HepG2 (cell line): ENCODE results near the gene CRAT. TPM values are rescaled to one million over a fixed set of nuclear protein-coding genes. Genes with fewer than 3 reads are reported as not detected.
A peak's percentile ranks its signal among the peaks of the same experiment; 100 is the strongest.

Experiments
- ARHGAP35 ChIP-seq: sonication (generic); formaldehyde crosslinking; IDR thresholded peaks from 2 replicates; pipeline ENCODE4 v1.9.0; 2022; ENCODE audit warnings: mild to moderate bottlenecking, inconsistent platforms, moderate library complexity, missing genetic modification reagents, borderline replicate concordance
- ARID5B ChIP-seq: IDR thresholded peaks from 2 replicates; pipeline ENCODE4 v1.4.0; 2020; ENCODE audit warnings: mild to moderate bottlenecking, missing genetic modification reagents
- ATF5 ChIP-seq: sonication (generic); formaldehyde crosslinking; IDR thresholded peaks from 2 replicates; pipeline ENCODE4 v1.4.0; 2020; ENCODE audit warnings: mild to moderate bottlenecking, low read depth, missing genetic modification reagents
- CENPT ChIP-seq: sonication (generic); formaldehyde crosslinking; IDR thresholded peaks from 2 replicates; pipeline ENCODE4 v1.8.0; 2022; ENCODE audit warnings: low read depth, mild to moderate bottlenecking, moderate library complexity, missing genetic modification reagents
- GATA4 ChIP-seq: sonication (generic); IDR thresholded peaks from 2 replicates; pipeline ENCODE4 v1.6.1; 2016; ENCODE audit warnings: antibody characterized with exemption, low read depth, borderline replicate concordance
- HMGXB3 ChIP-seq: sonication (generic); formaldehyde crosslinking; IDR thresholded peaks from 2 replicates; pipeline ENCODE4 v1.4.0; 2020; ENCODE audit warnings: missing genetic modification reagents, borderline replicate concordance
- KLF15 ChIP-seq: sonication (generic); formaldehyde crosslinking; IDR thresholded peaks from 2 replicates; pipeline ENCODE4 v1.8.1; 2023; ENCODE audit warnings: borderline replicate concordance, mild to moderate bottlenecking, inconsistent platforms, missing genetic modification reagents, mixed read lengths
- NR3C1 ChIP-seq: sonication (generic); formaldehyde crosslinking; IDR thresholded peaks from 2 replicates; pipeline ENCODE4 v1.4.0; 2020; ENCODE audit warnings: missing genetic modification reagents
- RAD21 ChIP-seq: fragments of 450-650 bp; formaldehyde crosslinking; IDR thresholded peaks from 2 replicates; pipeline ENCODE4 v1.5.0; 2020; ENCODE audit warnings: mild to moderate bottlenecking
- RARA ChIP-seq: IDR thresholded peaks from 2 replicates; pipeline ENCODE4 v1.6.1; 2016; ENCODE audit warnings: missing genetic modification reagents, missing compliant biosample characterization
- RCOR2 ChIP-seq: IDR thresholded peaks from 2 replicates; pipeline ENCODE4 v1.6.1; 2016; ENCODE audit warnings: missing biosample characterization, missing genetic modification reagents
- ZBTB20 ChIP-seq: sonication (generic); formaldehyde crosslinking; IDR thresholded peaks from 2 replicates; pipeline ENCODE4 v1.8.1; 2023; ENCODE audit warnings: missing genetic modification reagents, low read depth, mild to moderate bottlenecking, borderline replicate concordance
- ZNF180 ChIP-seq: sonication (generic); formaldehyde crosslinking; IDR thresholded peaks from 2 replicates; pipeline ENCODE4 v1.4.0; 2020; ENCODE audit warnings: low read depth, missing genetic modification reagents, borderline replicate concordance
- ZNF225 ChIP-seq: sonication (generic); formaldehyde crosslinking; IDR thresholded peaks from 2 replicates; pipeline ENCODE4 v1.4.0; 2020; ENCODE audit warnings: mild to moderate bottlenecking, missing genetic modification reagents
- ZNF362 ChIP-seq: sonication (generic); formaldehyde crosslinking; IDR thresholded peaks from 2 replicates; pipeline ENCODE4 v1.4.0; 2020; ENCODE audit warnings: missing genetic modification reagents, mild to moderate bottlenecking, borderline replicate concordance
- ZNF484 ChIP-seq: sonication (generic); formaldehyde crosslinking; IDR thresholded peaks from 2 replicates; pipeline ENCODE4 v1.5.1; 2020; ENCODE audit warnings: mild to moderate bottlenecking, low read depth, missing genetic modification reagents, borderline replicate concordance
- ZNF709 ChIP-seq: sonication (generic); formaldehyde crosslinking; IDR thresholded peaks from 2 replicates; pipeline ENCODE4 v1.5.0; 2020; ENCODE audit warnings: mild to moderate bottlenecking, missing genetic modification reagents
- ZNF761 ChIP-seq: sonication (generic); formaldehyde crosslinking; conservative IDR thresholded peaks from 2 replicates; pipeline ENCODE4 v1.4.0; 2020; ENCODE audit warnings: mild to moderate bottlenecking, missing genetic modification reagents
- polyA plus RNA-seq, 8 experiments: library from polyadenylated mRNA; depleted of rRNA in 3 of 8; stranded (reverse) in 7 of 8; unstranded in 1 of 8; fragments of >200 nt; fragmentation: Illumina TruSeq in 4 of 8; extraction: Trizol in 4 of 8; gene quantifications; 2 replicates each; pipeline versions ENCODE4 v1.2.1 to v1.2.3, GENCODE V29; 2011 to 2016; ENCODE audit warnings: low read depth in 4 of 8, missing spikeins in 1 of 8, mixed read lengths in 1 of 8; ENCODE audit not compliant: insufficient read depth in 1 of 8
- total RNA-seq, 5 experiments: library from RNA; depleted of rRNA; stranded (reverse); fragments of >200 nt; fragmentation: Illumina TruSeq; extraction: Trizol; gene quantifications; 2 replicates each; pipeline ENCODE4 v1.2.3, GENCODE V29; 2016; ENCODE audit warnings: low read depth in 1 of 5

Gene CRAT
- total and polyA plus RNA-seq, 2 of the 13 experiments (the other 11 are each of a cell fraction or from before 2014, with no cell fraction given) = 26.1 to 26.6 TPM

- TF ChIP-seq ZNF362 (no peak; the same call in 1 of the 2 replicates), RAD21 (CRISPR knock-in tag) (no peak), GATA4 (no peak), HMGXB3 (no peak), ZNF709 (CRISPR knock-in tag) (no peak), RCOR2 (no peak), KLF15 (CRISPR knock-in tag) (no peak), RARA (CRISPR knock-in tag) (peak; percentile 70), ZNF225 (no peak), ZNF180 (CRISPR knock-in tag) (no peak), ARHGAP35 (CRISPR knock-in tag) (0 out of 2 replicates have a peak, but pooled peaks have one; percentile 24), NR3C1 (CRISPR knock-in tag) (no peak), ARID5B (CRISPR knock-in tag) (peak; percentile 30; the same call in 1 of the 2 replicates), ZNF761 (no peak), CENPT (CRISPR knock-in tag) (no peak), ZNF484 (CRISPR knock-in tag) (no peak), ZBTB20 (no peak), ATF5 (CRISPR knock-in tag) (no peak)
Measured at GRCh38 chr9:129059796-129060785, 50.5 kb downstream of the CRAT start (continued).
